ENCODE data around the gene OR8A1. TPM values are rescaled to one million over a fixed set of nuclear protein-coding genes. Genes with fewer than 3 reads are reported as not detected.

OR8A1 gene
- not detected in 2 replicates for total RNA-seq

GRCh38 chr11:124569697-124570096 lies at the start of gene OR8A1:
OR8A1 (plus strand) TSS chr11:124569997; CDS start chr11:124570120, 123 bp downstream.

GRCh38 chr11:124543554-124543953 lies 26.2 kb upstream of the OR8A1 start, which contains the start of gene OR8B12:
OR8B12 (minus strand) TSS chr11:124543654; CDS start chr11:124543654, 0 bp downstream.

GRCh38 chr11:124611064-124611463 lies 41.3 kb downstream of the OR8A1 start, which contains the start of gene PANX3:
PANX3 (plus strand) TSS chr11:124611428; CDS start chr11:124611557, 129 bp downstream.

Small RNAs within 50 kb of the gene (small RNA-seq; reads per million reads assigned to genes)
- gene OR8A3P = not detected

Other genes starting within 250 kb of the OR8A1 start
- not detected in 2 replicates for gene OR8D2, start 249.8 kb upstream of the OR8A1 start, total RNA-seq
- gene OR8B2, start 185.5 kb upstream of the OR8A1 start, total RNA-seq = not detected in 2 replicates
- not detected in 2 replicates for gene OR8B3, start 171.0 kb upstream of the OR8A1 start, total RNA-seq
- not detected in 2 replicates for gene OR8B4, start 145.1 kb upstream of the OR8A1 start, total RNA-seq
- gene OR8B8, start 124.3 kb upstream of the OR8A1 start, total RNA-seq = not detected in 2 replicates
- not detected in 2 replicates for gene OR8B12, start 26.3 kb upstream of the OR8A1 start, total RNA-seq
- not detected in 2 replicates for gene PANX3, start 41.4 kb downstream of the OR8A1 start, total RNA-seq
- gene TBRG1, start 52.9 kb downstream of the OR8A1 start, total RNA-seq = 24.3 and 28.6 TPM in 2 replicates
- 4.1 and 7.9 TPM in 2 replicates for gene SIAE, start 103.7 kb downstream of the OR8A1 start, total RNA-seq
- gene SPA17, start 103.9 kb downstream of the OR8A1 start, total RNA-seq = 2.7 and 3.5 TPM in 2 replicates
- gene NRGN, start 169.9 kb downstream of the OR8A1 start, total RNA-seq = 0.11 TPM in 1 of 2 replicates, not detected in the other
- gene VSIG2, start 182.3 kb downstream of the OR8A1 start, total RNA-seq = under 0.01 and 0.33 TPM in 2 replicates
- under 0.01 and 0.22 TPM in 2 replicates for gene ESAM, start 192.3 kb downstream of the OR8A1 start, total RNA-seq
- gene MSANTD2, start 230.4 kb downstream of the OR8A1 start, total RNA-seq = 9.8 and 11.8 TPM in 2 replicates